Suppressor macrophage treated with lipopolysaccharide for 1 hour (primary cell): ENCODE results near the gene CNTF.
A peak's percentile ranks its signal among the peaks of the same experiment; 100 is the strongest.
"Not testable (repeated sequence)": the region's sequence is repeated elsewhere in the genome, so short reads cannot be mapped to it uniquely, and the experiment has no call there.

Source experiments
- DNase-seq, 3 donors: peaks; one replicate each; pipeline ENCODE4 v3.0.0-alpha.2; 2020 to 2022

Gene CNTF

GRCh38 chr11:58622344-58622743 lies at the start of gene CNTF:
TSS of gene CNTF (plus strand) at chr11:58622665. CDS start at chr11:58622753, 88 bp downstream.
- no peak for DNase-seq

- DNase-seq: not testable (repeated sequence)
These were observed 49.6 kb upstream of the CNTF start for GRCh38 chr11:58572906-58573305.

- peak; percentile 92 to 98 (median 96) for DNase-seq
These were observed 48.9 kb upstream of the CNTF start for GRCh38 chr11:58573451-58574104.

GRCh38 chr11:58574881-58575280 lies 47.6 kb upstream of the CNTF start:
- peak; percentile 15 to 49 (median 44) for DNase-seq

- peak; percentile 76 to 87 (median 85) for DNase-seq
These were observed 47.0 kb upstream of the CNTF start, which contains the start of gene LPXN for GRCh38 chr11:58575377-58576020. TSS of gene LPXN (minus strand) at chr11:58575856. CDS start at chr11:58575772, 84 bp downstream.

- peak; percentile 25 to 62 (median 53) for DNase-seq
These were observed 45.5 kb upstream of the CNTF start for GRCh38 chr11:58576887-58577471.

- DNase-seq: peak; percentile 91 to 98 (median 95)
These were observed 44.8 kb upstream of the CNTF start for GRCh38 chr11:58577555-58578135.

- DNase-seq: peak; percentile 96 to 99 (median 97)
These were observed 44.3 kb upstream of the CNTF start for GRCh38 chr11:58578136-58578634.

GRCh38 chr11:58578635-58579191 lies 43.8 kb upstream of the CNTF start, which contains the start of gene ZFP91:
TSS of gene ZFP91 (plus strand) at chr11:58579063. CDS start at chr11:58579282, 219 bp downstream.
- peak; percentile 98 to 99 (median 99) for DNase-seq

GRCh38 chr11:58579192-58580129 lies 43.0 kb upstream of the CNTF start:
- DNase-seq: peak; percentile 94 to 96 (median 95)

GRCh38 chr11:58580311-58580710 lies 42.2 kb upstream of the CNTF start:
- DNase-seq: no peak

GRCh38 chr11:58582437-58582836 lies 40.0 kb upstream of the CNTF start:
- DNase-seq: no peak

- DNase-seq: no peak
These were observed 35.5 kb upstream of the CNTF start for GRCh38 chr11:58586998-58587397.

GRCh38 chr11:58591659-58592058 lies 30.8 kb upstream of the CNTF start:
- DNase-seq: no peak

- no peak for DNase-seq
These were observed 29.5 kb upstream of the CNTF start for GRCh38 chr11:58592760-58593472.

GRCh38 chr11:58594826-58595225 lies 27.6 kb upstream of the CNTF start:
- DNase-seq: no peak

- DNase-seq: no peak
These were observed 25.8 kb upstream of the CNTF start for GRCh38 chr11:58596621-58597020.

- no peak for DNase-seq
These were observed 24.9 kb upstream of the CNTF start for GRCh38 chr11:58597486-58598144.

GRCh38 chr11:58600510-58600909 lies 22.0 kb upstream of the CNTF start:
- no peak for DNase-seq

- no peak for DNase-seq
These were observed 15.3 kb upstream of the CNTF start for GRCh38 chr11:58606930-58607714.
